Immature natural killer cell (primary cell): ENCODE results near the gene RABGGTB. TPM values are rescaled to one million over a fixed set of nuclear protein-coding genes. Genes with fewer than 3 reads are reported as not detected.
"Not testable (repeated sequence)": the region's sequence is repeated elsewhere in the genome, so short reads cannot be mapped to it uniquely, and the experiment has no call there.

Experiments used
- DNase-seq, 3 donors: peaks; one replicate each; pipeline ENCODE4 v3.0.0; 2022; ENCODE audit warnings: mixed read lengths in 1 of 3
- H3K27ac Mint-ChIP-seq, 6 donors: one replicate each; pipeline ENCODE4 v1.8.0; 2020; ENCODE audit warnings: mixed read lengths in 6 of 6, mild to moderate bottlenecking in 5 of 6, inconsistent platforms in 4 of 6, moderate library complexity in 3 of 6
- H3K27me3 Mint-ChIP-seq, 3 donors: one replicate each; pipeline ENCODE4 v1.8.0; 2020 to 2021; ENCODE audit warnings: low read depth in 3 of 3, mild to moderate bottlenecking in 3 of 3, mixed read lengths in 3 of 3, moderate library complexity in 3 of 3, inconsistent platforms in 1 of 3
- H3K36me3 Mint-ChIP-seq, 3 donors: one replicate each; pipeline ENCODE4 v1.8.0; 2020; ENCODE audit warnings: mixed read lengths in 3 of 3, inconsistent platforms in 2 of 3, mild to moderate bottlenecking in 2 of 3
- H3K4me1 Mint-ChIP-seq, 2 donors: one replicate each; pipeline ENCODE4 v1.8.0; 2020; ENCODE audit warnings: inconsistent platforms in 2 of 2, mild to moderate bottlenecking in 2 of 2, mixed read lengths in 2 of 2, moderate library complexity in 1 of 2
- H3K4me3 Mint-ChIP-seq, 5 donors: one replicate each; pipeline ENCODE4 v1.8.0; 2020; ENCODE audit warnings: mild to moderate bottlenecking in 5 of 5, mixed read lengths in 5 of 5, inconsistent platforms in 3 of 5, moderate library complexity in 3 of 5
- H3K9me3 Mint-ChIP-seq, 6 donors: one replicate each; pipeline ENCODE4 v1.8.0; 2020; ENCODE audit warnings: mild to moderate bottlenecking in 6 of 6, mixed read lengths in 6 of 6, inconsistent platforms in 4 of 6, moderate library complexity in 3 of 6
- polyA plus RNA-seq, 3 donors: library from polyadenylated mRNA; unstranded; fragments of 300-500 nt; fragmentation: Illumina TruSeq; gene quantifications; one replicate each; pipeline ENCODE4 v1.2.3, GENCODE V29; 2021

The RABGGTB gene
- polyA plus RNA-seq, 3 donors from 2014 or later: 1.5 to 9.4 (median 4.3) TPM

DNA sequence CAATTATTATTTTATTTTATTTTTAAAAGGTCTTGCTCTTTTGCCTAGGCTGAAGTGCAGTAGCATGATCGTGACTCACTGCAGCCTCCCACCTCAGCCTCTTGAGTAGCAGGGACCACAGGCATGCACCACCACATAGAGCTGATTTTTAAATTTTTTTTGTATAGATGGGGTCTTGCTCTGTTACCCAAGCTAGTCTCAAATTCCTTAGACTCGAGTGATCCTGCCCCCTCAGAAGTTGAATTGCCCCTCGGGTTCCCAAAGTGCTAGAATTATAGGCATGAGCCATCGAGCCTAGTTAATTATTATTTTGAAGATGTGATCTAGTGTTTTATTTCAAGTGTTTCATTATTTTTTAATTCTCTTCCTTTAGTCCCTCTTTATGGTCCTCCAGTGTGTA, 22.9 kb downstream of the RABGGTB start:
- no peaks in the 10 kb centered on the region for H3K27me3 Mint-ChIP-seq
- H3K27ac Mint-ChIP-seq: no peak overlapping the region
- H3K9me3 Mint-ChIP-seq: no peaks in the 10 kb centered on the region
- no peak overlapping the region for H3K4me3 Mint-ChIP-seq
- peaks cover 0 to 8% (median 0%) of the 10 kb centered on the region in 3 donors for H3K36me3 Mint-ChIP-seq
- DNase-seq: no peak
- H3K4me1 Mint-ChIP-seq: no peaks in the 10 kb centered on the region

DNA sequence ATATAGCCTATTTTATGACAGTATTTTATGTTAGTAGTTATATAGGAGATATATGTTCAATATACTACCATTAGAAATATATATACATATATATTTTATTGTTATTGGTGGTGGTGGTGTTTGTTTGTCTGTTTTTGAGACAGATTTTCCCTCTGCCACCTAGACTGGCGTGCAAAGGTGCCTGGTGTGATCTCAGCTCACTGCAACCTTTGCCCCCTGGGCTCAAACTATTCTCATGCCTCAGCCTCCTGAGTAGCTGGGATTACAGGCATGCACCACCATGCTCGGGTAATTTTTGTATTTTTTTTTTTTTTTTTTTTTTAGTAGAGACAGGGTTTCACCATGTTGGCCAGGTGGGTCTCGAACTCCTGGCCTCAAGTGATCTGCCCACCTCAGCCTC, 24.1 kb downstream of the RABGGTB start:
- H3K27ac Mint-ChIP-seq, H3K4me1 Mint-ChIP-seq, H3K9me3 Mint-ChIP-seq, DNase-seq, H3K36me3 Mint-ChIP-seq, H3K4me3 Mint-ChIP-seq, H3K27me3 Mint-ChIP-seq: not testable (repeated sequence)

DNA sequence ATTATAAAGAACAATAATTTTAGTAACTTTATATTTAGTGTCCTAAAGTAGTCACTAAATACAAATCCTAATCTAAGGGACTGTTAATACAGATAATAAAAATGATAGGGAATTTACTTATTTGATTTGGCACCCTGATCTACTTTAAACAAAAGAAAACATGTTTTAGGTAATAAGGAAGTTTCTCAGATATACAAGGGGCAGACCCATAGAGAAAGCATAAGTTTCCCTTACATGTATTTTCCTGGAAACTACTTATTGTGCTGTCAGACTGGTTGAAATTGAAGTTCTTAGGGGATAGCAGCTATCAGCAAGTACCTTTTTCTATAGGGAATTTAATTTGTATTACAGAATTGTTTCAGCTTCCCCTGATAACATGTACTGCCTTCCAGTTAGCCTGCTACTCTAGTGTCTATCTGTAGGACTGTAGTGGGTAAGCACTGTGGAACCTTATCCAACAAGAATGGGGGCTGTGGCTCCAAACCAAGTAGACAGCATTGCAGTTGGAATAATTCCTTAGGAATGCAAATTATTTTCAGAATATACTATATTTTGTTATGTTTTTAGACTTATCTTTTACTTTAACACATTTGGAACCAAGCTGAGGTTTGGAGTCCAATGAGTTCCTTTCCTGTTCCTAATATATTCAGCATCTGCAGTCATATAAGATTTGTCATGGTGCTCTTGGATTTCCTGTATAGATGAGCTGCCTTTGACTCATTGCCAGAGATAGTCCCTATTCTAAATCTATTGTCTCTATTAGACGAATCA, 25.3 kb downstream of the RABGGTB start:
- DNase-seq: no peak
- Mint-ChIP-seq H3K27ac (no peak overlapping the region), H3K27me3 (no peaks in the 10 kb centered on the region), H3K36me3 (peaks cover 0 to 8% (median 0%) of the 10 kb centered on the region in 3 donors), H3K4me1 (no peaks in the 10 kb centered on the region), H3K4me3 (no peak overlapping the region), H3K9me3 (no peaks in the 10 kb centered on the region)

DNA sequence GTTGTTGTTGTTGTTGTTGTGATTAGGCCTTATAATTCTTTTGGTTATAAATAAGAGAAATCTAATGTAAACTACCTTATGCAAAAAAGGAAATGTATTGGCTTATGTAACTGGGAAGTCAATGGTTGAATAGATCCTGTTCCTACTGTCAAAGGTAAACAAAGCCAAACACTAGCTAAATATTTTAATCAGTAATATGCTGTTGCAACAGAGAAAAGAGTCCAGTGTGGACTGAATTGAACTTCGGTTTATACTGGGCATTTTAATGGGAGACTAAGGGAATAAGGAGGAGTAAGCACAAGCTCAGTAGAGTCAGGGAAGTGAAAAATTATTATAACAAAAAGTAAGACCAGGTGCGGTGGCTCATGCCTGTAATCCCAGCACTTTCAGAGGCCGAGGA, 26.0 kb downstream of the RABGGTB start:
- Mint-ChIP-seq H3K4me1 (no peaks in the 10 kb centered on the region), H3K36me3 (peaks cover 0 to 8% (median 0%) of the 10 kb centered on the region in 3 donors), H3K4me3 (no peak overlapping the region), H3K27me3 (no peaks in the 10 kb centered on the region), H3K9me3 (no peaks in the 10 kb centered on the region), H3K27ac (no peak overlapping the region)
- no peak for DNase-seq

DNA sequence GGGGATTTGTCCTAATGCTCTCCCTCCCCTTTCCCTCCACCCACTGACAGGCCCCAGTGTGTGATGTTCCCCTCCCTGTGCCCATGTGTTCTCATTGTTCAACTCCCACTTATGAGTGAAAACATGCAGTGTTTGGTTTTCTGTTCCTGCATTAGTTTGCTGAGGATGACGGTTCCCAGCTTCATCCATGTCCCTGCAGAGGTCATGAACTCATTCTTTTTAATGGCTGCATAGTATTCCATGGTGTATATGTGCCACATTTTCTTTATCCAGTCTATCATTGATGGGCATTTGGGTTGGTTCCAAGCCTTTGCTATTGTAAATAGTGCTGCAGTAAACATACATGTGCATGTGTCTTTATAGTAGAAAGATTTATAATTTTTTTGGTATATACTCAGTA, 37.5 kb downstream of the RABGGTB start:
- DNase-seq, H3K4me3 Mint-ChIP-seq, H3K27me3 Mint-ChIP-seq, H3K27ac Mint-ChIP-seq, H3K4me1 Mint-ChIP-seq: not testable (repeated sequence)
- peaks cover 3 to 30% (median 22%) of the 10 kb centered on the region in 6 donors for H3K9me3 Mint-ChIP-seq
- H3K36me3 Mint-ChIP-seq: peaks cover 15 to 57% (median 17%) of the 10 kb centered on the region in 3 donors

DNA sequence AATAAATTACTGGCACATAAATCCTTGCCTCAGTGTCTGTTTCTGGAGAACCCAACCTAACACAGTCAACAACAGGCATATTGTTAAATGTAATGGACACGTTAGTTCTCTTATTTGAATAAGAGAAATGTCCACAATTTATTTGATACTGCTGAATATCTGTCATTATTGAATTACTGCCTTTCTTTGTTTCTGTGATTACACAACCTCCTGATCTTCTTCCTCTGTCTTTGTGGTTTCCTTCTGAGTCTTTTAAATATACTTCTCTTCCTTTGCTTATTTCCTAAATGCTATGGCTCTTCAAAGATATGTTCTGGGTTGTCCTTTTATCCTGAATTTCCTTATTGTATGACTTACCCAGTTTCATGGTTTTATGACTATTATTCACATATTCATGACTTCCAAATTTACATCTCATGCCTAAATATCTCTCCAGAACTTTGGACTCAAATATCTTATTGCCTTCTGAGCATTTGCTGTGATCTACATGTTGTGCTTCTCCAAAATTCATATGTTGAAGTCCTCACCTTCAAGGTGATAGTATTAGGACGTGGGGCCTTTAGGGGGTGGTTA, 50.6 kb downstream of the RABGGTB start:
- H3K27ac Mint-ChIP-seq: no peak overlapping the region
- H3K27me3 Mint-ChIP-seq: peaks cover 0 to 2% (median 0%) of the 10 kb centered on the region in 3 donors
- no peak for DNase-seq
- peaks cover 14 to 36% (median 24%) of the 10 kb centered on the region in 6 donors for H3K9me3 Mint-ChIP-seq
- H3K36me3 Mint-ChIP-seq: peaks cover 3 to 11% (median 10%) of the 10 kb centered on the region in 3 donors
- no peak overlapping the region for H3K4me3 Mint-ChIP-seq
- no peaks in the 10 kb centered on the region for H3K4me1 Mint-ChIP-seq

DNA sequence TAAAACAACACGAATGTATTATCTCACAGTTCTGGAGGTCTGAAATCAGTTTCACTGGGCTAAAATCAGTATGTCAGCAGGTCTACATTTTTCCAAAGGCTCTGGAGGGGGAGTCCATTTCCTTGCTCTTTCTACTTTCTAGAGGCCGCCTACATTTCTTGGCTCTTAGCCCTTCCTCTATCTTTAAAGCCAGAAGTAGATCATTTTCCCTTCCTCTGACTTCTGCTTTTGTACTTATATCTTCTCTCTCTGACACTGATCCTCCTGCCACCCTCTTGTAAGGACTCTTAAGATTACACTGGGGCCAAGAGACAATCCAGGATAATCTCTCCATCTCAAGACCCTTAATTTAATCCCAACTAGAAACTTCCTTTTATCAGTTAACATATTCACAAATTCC, 52.0 kb downstream of the RABGGTB start:
- no peak for DNase-seq
- peaks cover 5 to 23% (median 15%) of the 10 kb centered on the region in 6 donors for H3K9me3 Mint-ChIP-seq
- no peak overlapping the region for H3K27ac Mint-ChIP-seq
- H3K4me1 Mint-ChIP-seq: no peaks in the 10 kb centered on the region
- peaks cover 3 to 11% (median 8%) of the 10 kb centered on the region in 3 donors for H3K36me3 Mint-ChIP-seq
- peaks cover 0 to 2% (median 2%) of the 10 kb centered on the region in 3 donors for H3K27me3 Mint-ChIP-seq
- H3K4me3 Mint-ChIP-seq: no peak overlapping the region

DNA sequence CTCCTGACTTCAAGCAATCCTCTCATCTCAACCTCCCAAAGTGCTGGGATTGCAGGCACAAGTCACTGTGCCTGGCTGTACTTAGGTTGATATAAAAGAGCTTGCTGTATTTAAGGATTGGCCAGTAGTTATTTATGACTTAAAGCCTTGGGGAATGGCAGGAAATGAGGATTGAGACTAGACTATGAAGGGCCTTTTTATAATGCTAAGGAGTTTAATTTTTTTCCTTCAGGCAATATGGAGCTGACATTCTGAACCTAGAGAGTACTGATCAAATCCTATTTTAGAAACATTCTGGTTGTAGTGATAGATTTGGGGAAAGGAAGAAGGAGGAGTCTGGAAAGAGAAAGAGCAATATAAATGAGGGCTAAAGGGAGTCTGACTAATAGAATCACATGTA, 55.4 kb downstream of the RABGGTB start:
- H3K27ac Mint-ChIP-seq: no peak overlapping the region
- H3K27me3 Mint-ChIP-seq: peaks cover 0 to 2% (median 2%) of the 10 kb centered on the region in 3 donors
- H3K36me3 Mint-ChIP-seq: peaks cover 3 to 11% (median 9%) of the 10 kb centered on the region in 3 donors
- H3K9me3 Mint-ChIP-seq: peaks cover 0 to 5% (median 4%) of the 10 kb centered on the region in 6 donors
- H3K4me3 Mint-ChIP-seq: no peak overlapping the region
- no peak for DNase-seq
- no peaks in the 10 kb centered on the region for H3K4me1 Mint-ChIP-seq

Other genes with a start within 250 kb of the RABGGTB start
- under 1 TPM in 2 of 3 donors, not detected in 1; 0.25 to 0.88 TPM for gene SLC44A5, start 175.1 kb upstream of the RABGGTB start, polyA plus RNA-seq
- gene ACADM, start 61.5 kb upstream of the RABGGTB start, polyA plus RNA-seq: 10 to 100 TPM; 32.8 to 44.1 (median 43.6) TPM
- not detected for gene MSH4, start 10.6 kb downstream of the RABGGTB start, polyA plus RNA-seq
- gene ASB17, start 146.1 kb downstream of the RABGGTB start, polyA plus RNA-seq: not detected